ENCODE measurements around the gene RGS7. TPM values are rescaled to one million over a fixed set of nuclear protein-coding genes. Genes with fewer than 3 reads are reported as not detected.
"Not testable (repeated sequence)": the region's sequence is repeated elsewhere in the genome, so short reads cannot be mapped to it uniquely, and the experiment has no call there.

RGS7 gene
- total RNA-seq, 2 experiments from 2014 or later, result not detected

DNA sequence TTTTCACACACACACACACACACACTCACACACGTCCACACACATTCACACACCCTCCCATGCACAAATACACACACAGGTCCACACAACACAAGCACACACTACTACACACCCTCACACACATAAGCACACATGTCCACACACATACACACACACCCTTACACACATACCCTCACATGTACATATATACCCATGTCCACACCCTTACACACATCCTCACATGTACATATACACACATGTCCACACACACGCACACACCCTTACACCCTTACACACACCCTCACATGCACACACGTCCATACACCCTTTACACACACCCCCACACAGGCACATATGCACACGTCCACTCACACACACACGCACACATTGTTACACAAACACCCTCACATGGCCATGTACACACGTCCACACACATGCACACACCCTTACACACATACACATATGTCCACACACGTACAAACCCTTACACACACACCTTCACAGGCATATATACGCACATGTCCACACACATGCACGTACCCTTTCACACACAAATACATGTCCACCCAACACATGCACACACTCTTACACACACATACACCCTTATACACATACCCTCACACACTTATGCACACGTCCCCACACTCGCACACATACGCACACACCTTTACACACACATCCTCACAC lies 50.7 kb downstream of the RGS7 start:
- Histone ChIP-seq H3K27ac (ENCODE audit: low read depth, low read length, poor library complexity, severe bottlenecking) (no peak overlapping the region), H3K36me3 (ENCODE audit: insufficient read depth, low read length) (no peaks in the 10 kb centered on the region), H4K20me1 (ENCODE audit: insufficient read depth, low read length) (no peaks in the 10 kb centered on the region), H3K9me2 (ENCODE audit: insufficient read depth, low read length) (no peaks in the 10 kb centered on the region), H3K79me2 (ENCODE audit: insufficient read depth, low read depth, low read length) (no peaks in the 10 kb centered on the region), H3K4me2 (ENCODE audit: low read length) (no peak overlapping the region), H3K4me1 (ENCODE audit: insufficient read depth, low read length, poor library complexity, severe bottlenecking) (no peaks in the 10 kb centered on the region), H3K4me3 (ENCODE audit: low read depth, low read length, poor library complexity, severe bottlenecking) (no peak overlapping the region), H3K9me3 (ENCODE audit: low read length) (no peaks in the 10 kb centered on the region), H2AFZ (ENCODE audit: low read length) (no peak overlapping the region)
- POLR2A ChIA-PET, result interaction anchor here (0.6 kb wide), 1 partner anchor 132 kb away, joined by 8 read pairs; no protein-coding TSS in a partner anchor
- CTCF ChIA-PET (ENCODE audit: unreplicated experiment), result no interaction called here
- BruUV-seq (replicated peaks), result no TSS peak
- no peak for DNase-seq (ENCODE audit: low spot score)
- no peak for TF ChIP-seq EZH2phosphoT487 (IDR thresholded peaks at IDR 0.05; ENCODE audit: borderline replicate concordance, low read depth, low read length)
- TF ChIP-seq, protein P1, sequence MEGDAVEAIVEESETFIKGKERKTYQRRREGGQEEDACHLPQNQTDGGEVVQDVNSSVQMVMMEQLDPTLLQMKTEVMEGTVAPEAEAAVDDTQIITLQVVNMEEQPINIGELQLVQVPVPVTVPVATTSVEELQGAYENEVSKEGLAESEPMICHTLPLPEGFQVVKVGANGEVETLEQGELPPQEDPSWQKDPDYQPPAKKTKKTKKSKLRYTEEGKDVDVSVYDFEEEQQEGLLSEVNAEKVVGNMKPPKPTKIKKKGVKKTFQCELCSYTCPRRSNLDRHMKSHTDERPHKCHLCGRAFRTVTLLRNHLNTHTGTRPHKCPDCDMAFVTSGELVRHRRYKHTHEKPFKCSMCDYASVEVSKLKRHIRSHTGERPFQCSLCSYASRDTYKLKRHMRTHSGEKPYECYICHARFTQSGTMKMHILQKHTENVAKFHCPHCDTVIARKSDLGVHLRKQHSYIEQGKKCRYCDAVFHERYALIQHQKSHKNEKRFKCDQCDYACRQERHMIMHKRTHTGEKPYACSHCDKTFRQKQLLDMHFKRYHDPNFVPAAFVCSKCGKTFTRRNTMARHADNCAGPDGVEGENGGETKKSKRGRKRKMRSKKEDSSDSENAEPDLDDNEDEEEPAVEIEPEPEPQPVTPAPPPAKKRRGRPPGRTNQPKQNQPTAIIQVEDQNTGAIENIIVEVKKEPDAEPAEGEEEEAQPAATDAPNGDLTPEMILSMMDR (conservative IDR thresholded peaks at IDR 0.05; ENCODE audit: low read length), result no peak
- intact Hi-C loops (cut with micrococcal nuclease; ENCODE audit: unreplicated experiment), result no loop called here

GRCh38 chr1:241302024-241302423 lies 55.0 kb downstream of the RGS7 start:
- BruUV-seq (replicated peaks); DNase-seq (ENCODE audit: low spot score); H3K36me3 ChIP-seq (ENCODE audit: insufficient read depth, low read length); H3K27ac ChIP-seq (ENCODE audit: low read depth, low read length, poor library complexity, severe bottlenecking); H3K4me3 ChIP-seq (ENCODE audit: low read depth, low read length, poor library complexity, severe bottlenecking); H3K4me1 ChIP-seq (ENCODE audit: insufficient read depth, low read length, poor library complexity, severe bottlenecking); H3K79me2 ChIP-seq (ENCODE audit: insufficient read depth, low read depth, low read length); H4K20me1 ChIP-seq (ENCODE audit: insufficient read depth, low read length); CTCF ChIA-PET (ENCODE audit: unreplicated experiment); POLR2A ChIA-PET; H3K4me2 ChIP-seq (ENCODE audit: low read length); H3K9me3 ChIP-seq (ENCODE audit: low read length); H2AFZ ChIP-seq (ENCODE audit: low read length); intact Hi-C loops (cut with micrococcal nuclease; ENCODE audit: unreplicated experiment); H3K9me2 ChIP-seq (ENCODE audit: insufficient read depth, low read length): not testable (repeated sequence)

DNA sequence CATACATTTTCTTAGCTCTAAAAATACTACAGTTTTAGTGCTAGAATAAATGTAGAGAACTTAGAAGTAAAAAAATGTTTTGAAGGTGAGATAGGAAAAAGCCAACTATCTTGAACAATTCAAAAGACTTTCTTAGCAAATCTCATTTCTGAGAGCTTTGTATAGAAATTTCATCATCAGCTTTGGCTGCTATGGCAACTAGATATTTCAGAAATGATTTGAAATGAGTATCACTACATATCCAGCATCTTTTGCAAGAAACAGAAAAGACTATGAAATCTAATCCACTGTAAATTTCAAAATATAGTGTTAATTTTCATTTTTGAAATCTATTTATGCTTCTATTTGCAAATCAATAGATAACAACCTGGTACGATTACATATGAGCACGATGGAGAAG lies 57.7 kb downstream of the RGS7 start:
- ChIA-PET POLR2A (no interaction called here), CTCF (ENCODE audit: unreplicated experiment) (no interaction called here)
- H3K4me1 ChIP-seq (ENCODE audit: insufficient read depth, low read length, poor library complexity, severe bottlenecking), result no peaks in the 10 kb centered on the region
- no peak overlapping the region for H2AFZ ChIP-seq (ENCODE audit: low read length)
- DNase-seq (ENCODE audit: low spot score), result no peak
- no peaks in the 10 kb centered on the region for H3K36me3 ChIP-seq (ENCODE audit: insufficient read depth, low read length)
- H3K9me3 ChIP-seq (ENCODE audit: low read length), result no peaks in the 10 kb centered on the region
- H3K9me2 ChIP-seq (ENCODE audit: insufficient read depth, low read length), result no peaks in the 10 kb centered on the region
- TF ChIP-seq EZH2phosphoT487 (IDR thresholded peaks at IDR 0.05; ENCODE audit: borderline replicate concordance, low read depth, low read length), result no peak
- TF ChIP-seq, protein P1 (conservative IDR thresholded peaks at IDR 0.05; ENCODE audit: low read length), result no peak
- no peak overlapping the region for H3K27ac ChIP-seq (ENCODE audit: low read depth, low read length, poor library complexity, severe bottlenecking)
- no TSS peak for BruUV-seq (replicated peaks)
- no peak overlapping the region for H3K4me2 ChIP-seq (ENCODE audit: low read length)
- H3K79me2 ChIP-seq (ENCODE audit: insufficient read depth, low read depth, low read length), result no peaks in the 10 kb centered on the region
- H4K20me1 ChIP-seq (ENCODE audit: insufficient read depth, low read length), result no peaks in the 10 kb centered on the region
- no peak overlapping the region for H3K4me3 ChIP-seq (ENCODE audit: low read depth, low read length, poor library complexity, severe bottlenecking)
- intact Hi-C loops (cut with micrococcal nuclease; ENCODE audit: unreplicated experiment), result no loop called here
